Common myeloid progenitor, CD34-positive (primary cell): Measurements from ENCODE around the gene ST8SIA6.

ENCODE experiments used
- CTCF ChIA-PET: fragments of 350-600 bp; sonication (Branson Sonifier 250); formaldehyde crosslinking; loops from one replicate; lab custom pipeline; 2021; ENCODE audit warnings: antibody characterized with exemption; lab: Charles Lee
- POLR2A ChIA-PET: fragments of 350-600 bp; sonication (Branson Sonifier 250); formaldehyde crosslinking; loops from one replicate; lab custom pipeline; 2021; ENCODE audit warnings: antibody characterized with exemption; lab: Charles Lee
- DNase-seq, 3 donors: peaks; one replicate each; pipeline versions ENCODE4 v3.0.0 to v3.0.0-alpha.2; 2013
- H3K27ac ChIP-seq, 2 experiments: 1 replicate in 1 of 2; 2 replicates in 1 of 2; pipeline ENCODE4 v1.7.0; 2013; ENCODE audit warnings: inconsistent platforms in 2 of 2, low read length in 2 of 2, mild to moderate bottlenecking in 2 of 2, low read depth in 1 of 2, moderate library complexity in 1 of 2; ENCODE audit not compliant: severe bottlenecking in 2 of 2, insufficient read depth in 1 of 2, poor library complexity in 1 of 2
- H3K27me3 ChIP-seq, 5 experiments: replicated peaks in 2 of 5; 1 replicate in 3 of 5; 2 replicates in 2 of 5; pipeline versions ENCODE4 v1.6.1 to v1.7.0; 2013; ENCODE audit warnings: low read length in 4 of 5, mild to moderate bottlenecking in 2 of 5, moderate library complexity in 2 of 5, inconsistent platforms in 1 of 5; ENCODE audit not compliant: insufficient read depth in 5 of 5, control insufficient read depth in 4 of 5
- H3K36me3 ChIP-seq, 4 experiments: 1 replicate in 2 of 4; 2 replicates in 2 of 4; pipeline versions ENCODE4 v1.6.1 to v1.7.0; 2013; ENCODE audit warnings: low read length in 3 of 4, control low read depth in 1 of 4, mild to moderate bottlenecking in 1 of 4; ENCODE audit not compliant: control insufficient read depth in 4 of 4, insufficient read depth in 4 of 4
- H3K4me1 ChIP-seq, 4 experiments: 1 replicate in 3 of 4; 2 replicates in 1 of 4; pipeline versions ENCODE4 v1.6.1 to v1.7.1; 2013; ENCODE audit warnings: low read length in 3 of 4, mild to moderate bottlenecking in 3 of 4, control low read depth in 1 of 4, inconsistent platforms in 1 of 4, moderate library complexity in 1 of 4; ENCODE audit not compliant: control insufficient read depth in 4 of 4, insufficient read depth in 4 of 4; ENCODE audit errors: control extremely low read depth in 1 of 4
- H3K4me3 ChIP-seq, 7 experiments: 1 replicate in 4 of 7; 2 replicates in 3 of 7; pipeline versions ENCODE4 v1.5.1 to v1.7.0; 2013; ENCODE audit warnings: mild to moderate bottlenecking in 7 of 7, low read length in 6 of 7, moderate library complexity in 6 of 7, inconsistent platforms in 2 of 7, low read depth in 2 of 7, control low read depth in 1 of 7; ENCODE audit not compliant: insufficient read depth in 4 of 7, control insufficient read depth in 1 of 7; ENCODE audit errors: extremely low read depth in 1 of 7
- H3K9me3 ChIP-seq, 5 experiments: 1 replicate in 4 of 5; 2 replicates in 1 of 5; pipeline versions ENCODE4 v1.6.1 to v1.7.1; 2013; ENCODE audit warnings: low read length in 4 of 5, mild to moderate bottlenecking in 2 of 5, inconsistent platforms in 1 of 5, low read depth in 1 of 5, moderate library complexity in 1 of 5; ENCODE audit not compliant: control insufficient read depth in 4 of 5, insufficient read depth in 2 of 5; ENCODE audit errors: control extremely low read depth in 1 of 5
- WGBS: methylation state at CpG from one replicate; pipeline ENCODE4 v1.1.5; 2013; ENCODE audit not compliant: insufficient coverage; 5-methylcytosine and 5-hydroxymethylcytosine counted together

ST8SIA6 gene

DNA sequence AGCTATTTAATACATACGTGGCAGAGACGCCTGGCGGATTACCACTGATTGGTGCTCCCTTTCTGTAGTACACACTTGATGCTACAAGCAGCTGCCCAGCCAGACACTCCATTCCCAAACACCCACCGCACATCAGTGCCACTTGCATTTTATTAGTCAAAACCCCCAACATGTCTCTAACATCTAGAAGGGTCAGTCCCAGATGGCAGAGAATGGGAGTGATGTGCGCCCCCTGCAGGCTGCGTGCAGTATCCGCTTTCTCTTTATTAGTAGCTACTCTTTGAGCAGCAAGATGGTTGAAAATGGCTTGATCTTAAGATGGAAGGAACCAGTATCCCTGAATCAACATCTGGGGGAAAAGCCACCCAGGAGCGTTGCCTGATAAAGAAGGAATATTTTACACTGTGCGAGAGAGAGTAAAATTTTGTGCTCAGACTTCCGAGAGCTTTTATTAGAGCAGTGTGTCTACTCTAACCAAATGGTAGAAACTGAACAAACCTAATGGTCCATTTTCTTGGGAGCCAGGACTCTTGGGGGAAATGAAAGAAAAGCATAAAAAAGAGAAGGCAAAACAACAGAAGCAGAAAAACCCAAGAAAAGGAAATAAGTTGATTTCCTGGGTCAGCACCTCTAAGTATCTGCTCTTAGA is 78.3 kb downstream of the ST8SIA6 start:
- Histone ChIP-seq H3K4me3 (no peak overlapping the region), H3K36me3 (peaks cover 0 to 31% (median 15%) of the 10 kb centered on the region in 4 experiments), H3K27ac (no peak overlapping the region), H3K4me1 (no peaks in the 10 kb centered on the region), H3K27me3 (no peaks in the 10 kb centered on the region), H3K9me3 (no peaks in the 10 kb centered on the region)
- peak in 2 of 3 donors; percentile 19 to 20 for DNase-seq
- POLR2A ChIA-PET, result no interaction called here
- CTCF ChIA-PET, result interaction anchor here (0.8 to 3.5 kb wide), 4 partner anchors 10 to 35 kb away, joined by 3 to 11 read pairs (median 5); no protein-coding TSS in a partner anchor
- WGBS, result 88% methylated on average over 9 of the region's 10 CpGs

DNA sequence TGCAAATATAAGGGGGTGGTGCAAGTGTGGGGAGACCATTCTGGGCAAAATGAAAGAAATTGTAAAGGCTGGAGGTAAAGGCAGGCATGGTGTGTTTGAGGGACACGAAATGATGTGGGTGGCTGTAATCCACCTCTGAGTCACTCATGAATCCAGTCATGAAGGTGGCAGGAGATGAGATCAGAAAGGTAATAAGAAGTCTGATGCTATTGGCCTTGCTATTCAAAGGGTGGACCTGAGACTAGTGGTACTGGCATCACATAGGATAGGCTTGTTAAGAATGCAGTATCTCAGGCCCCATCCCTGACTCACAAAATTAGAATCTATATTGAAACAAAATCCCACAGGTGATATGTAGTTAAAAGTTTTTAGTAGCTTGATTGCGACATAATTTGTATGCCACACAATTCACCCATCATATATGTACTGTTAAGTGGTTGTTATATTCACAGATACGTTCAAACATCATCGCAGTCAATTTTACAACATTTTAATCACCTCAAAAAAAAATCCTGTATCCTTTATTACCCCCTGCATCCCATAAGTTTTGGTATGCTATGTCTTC is 85.6 kb downstream of the ST8SIA6 start:
- Histone ChIP-seq H3K27me3 (no peaks in the 10 kb centered on the region), H3K4me1 (no peaks in the 10 kb centered on the region), H3K4me3 (no peak overlapping the region), H3K27ac (no peak overlapping the region), H3K36me3 (peaks cover 6 to 47% (median 9%) of the 10 kb centered on the region in 4 experiments), H3K9me3 (peaks cover 0 to 13% (median 3%) of the 10 kb centered on the region in 5 experiments)
- CTCF ChIA-PET, result no interaction called here
- no peak for DNase-seq
- 100% methylated on average over 1 of the region's 4 CpGs for WGBS
- POLR2A ChIA-PET, result interaction anchor here (0.7 kb wide), 1 partner anchor 35 kb away, joined by 7 read pairs; no protein-coding TSS in a partner anchor

DNA sequence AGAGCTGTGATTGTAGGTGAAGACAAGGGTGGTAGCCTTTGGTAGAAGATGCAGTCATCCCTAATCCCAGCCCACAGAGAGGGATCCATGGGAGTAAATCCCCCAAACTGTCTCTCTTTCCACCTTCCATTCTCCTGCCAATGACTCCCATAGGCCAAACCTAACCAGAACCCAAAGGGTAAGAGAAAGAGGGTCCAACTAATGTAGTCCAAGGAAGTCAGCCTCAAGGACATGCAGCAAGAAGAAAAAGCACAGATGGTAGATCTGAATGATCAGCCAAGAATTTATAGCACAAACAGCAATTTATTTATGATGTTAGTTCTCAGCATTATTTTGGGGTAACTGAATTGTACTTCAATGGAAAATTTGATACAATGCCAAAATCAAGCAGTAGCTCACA is 87.7 kb downstream of the ST8SIA6 start:
- POLR2A ChIA-PET, result no interaction called here
- Histone ChIP-seq H3K4me1 (no peaks in the 10 kb centered on the region), H3K9me3 (peaks cover 0 to 13% (median 3%) of the 10 kb centered on the region in 5 experiments), H3K27me3 (no peaks in the 10 kb centered on the region), H3K27ac (no peak overlapping the region), H3K36me3 (peaks cover 6 to 49% (median 10%) of the 10 kb centered on the region in 4 experiments), H3K4me3 (no peak overlapping the region)
- DNase-seq, result no peak
- CTCF ChIA-PET, result interaction anchor here (0.8 to 1.4 kb wide), 4 partner anchors 9 to 108 kb away, joined by 3 to 4 read pairs (median 4); no protein-coding TSS in a partner anchor

DNA sequence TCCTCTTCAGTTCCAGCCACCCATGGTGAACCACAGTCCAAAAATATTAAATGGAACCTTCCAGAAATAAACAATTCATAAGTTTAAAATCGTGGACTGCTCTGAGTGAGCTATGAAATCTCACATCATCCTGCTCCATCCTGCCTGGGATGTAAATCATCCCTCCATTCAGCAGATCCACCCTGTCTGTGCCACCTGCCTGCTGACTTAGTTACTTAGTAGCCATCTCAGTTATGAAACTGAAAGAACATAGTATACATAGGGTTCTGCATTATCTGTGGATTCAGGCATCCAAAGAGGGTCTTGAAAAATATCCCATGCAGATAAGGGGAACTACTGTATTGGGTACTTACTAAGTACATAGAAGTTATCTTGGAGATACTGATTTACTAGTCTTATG is 89.0 kb downstream of the ST8SIA6 start:
- CTCF ChIA-PET, result interaction anchor here (0.8 to 1.2 kb wide), 4 partner anchors 10 to 101 kb away, joined by 3 read pairs; no protein-coding TSS in a partner anchor
- DNase-seq, result no peak
- WGBS, result no CpG with 5 or more reads among the region's 1 CpG

DNA sequence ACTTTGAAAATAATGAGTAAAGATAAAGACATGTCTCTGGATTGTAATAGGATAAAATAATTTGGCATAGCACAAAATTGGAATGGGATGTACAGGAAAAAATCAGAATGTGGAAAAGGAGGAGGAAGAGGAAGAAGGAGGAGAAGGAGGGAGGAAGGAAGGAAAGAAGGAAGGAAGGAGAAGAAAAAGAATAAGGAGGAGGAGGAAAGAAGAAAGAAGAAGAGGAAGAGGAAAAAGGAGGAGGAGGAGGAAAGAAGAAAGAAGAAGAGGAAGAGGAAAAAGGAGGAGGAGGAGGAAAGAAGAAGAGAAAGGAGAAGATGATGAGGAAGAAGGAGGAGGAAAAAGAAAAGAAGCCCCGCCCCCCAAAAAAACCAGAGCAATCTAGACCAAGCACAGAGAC is 95.9 kb downstream of the ST8SIA6 start:
- no peak overlapping the region for H3K27ac ChIP-seq
- CTCF ChIA-PET, result no interaction called here
- peaks cover 0 to 3% (median 0%) of the 10 kb centered on the region in 5 experiments for H3K9me3 ChIP-seq
- no peak for DNase-seq
- no CpG with 5 or more reads among the region's 1 CpG for WGBS
- no peak overlapping the region for H3K4me3 ChIP-seq
- H3K27me3 ChIP-seq, result no peaks in the 10 kb centered on the region
- H3K4me1 ChIP-seq, result no peaks in the 10 kb centered on the region
- POLR2A ChIA-PET, result no interaction called here
- peaks cover 0 to 44% (median 11%) of the 10 kb centered on the region in 4 experiments for H3K36me3 ChIP-seq

More for the DNA sequence above, 89.0 kb downstream of the ST8SIA6 start:
- Histone ChIP-seq H3K4me1 (no peaks in the 10 kb centered on the region), H3K4me3 (no peak overlapping the region), H3K27ac (no peak overlapping the region), H3K36me3 (peaks cover 6 to 46% (median 10%) of the 10 kb centered on the region in 4 experiments), H3K27me3 (no peaks in the 10 kb centered on the region), H3K9me3 (peaks cover 0 to 16% (median 3%) of the 10 kb centered on the region in 5 experiments)
- POLR2A ChIA-PET, result no interaction called here

DNA sequence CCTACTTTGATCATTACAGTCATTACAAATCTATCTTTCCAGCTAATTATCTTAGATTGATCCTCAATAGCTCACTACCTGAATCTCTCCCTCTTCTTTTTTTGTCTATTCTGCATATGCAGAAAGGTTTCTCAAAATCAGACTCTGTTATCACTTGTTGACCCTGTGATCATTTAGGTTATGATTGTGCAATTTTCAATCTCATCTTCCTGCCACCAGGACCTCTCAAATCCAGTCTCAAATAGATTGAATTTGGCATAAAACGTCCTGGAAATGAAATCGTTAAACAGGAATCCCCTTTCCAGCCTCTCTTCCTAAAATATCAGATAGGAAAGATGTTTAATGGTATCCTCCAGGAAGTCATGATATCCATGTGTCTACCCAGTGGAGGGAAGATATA is 96.6 kb downstream of the ST8SIA6 start:
- Histone ChIP-seq H3K9me3 (peaks cover 0 to 3% (median 0%) of the 10 kb centered on the region in 5 experiments), H3K4me1 (no peaks in the 10 kb centered on the region), H3K36me3 (peaks cover 0 to 40% (median 11%) of the 10 kb centered on the region in 4 experiments), H3K4me3 (no peak overlapping the region), H3K27ac (no peak overlapping the region), H3K27me3 (no peaks in the 10 kb centered on the region)
- DNase-seq, result no peak
- no CpG with 5 or more reads among the region's 2 CpGs for WGBS
- CTCF ChIA-PET, result no interaction called here
- POLR2A ChIA-PET, result no interaction called here

DNA sequence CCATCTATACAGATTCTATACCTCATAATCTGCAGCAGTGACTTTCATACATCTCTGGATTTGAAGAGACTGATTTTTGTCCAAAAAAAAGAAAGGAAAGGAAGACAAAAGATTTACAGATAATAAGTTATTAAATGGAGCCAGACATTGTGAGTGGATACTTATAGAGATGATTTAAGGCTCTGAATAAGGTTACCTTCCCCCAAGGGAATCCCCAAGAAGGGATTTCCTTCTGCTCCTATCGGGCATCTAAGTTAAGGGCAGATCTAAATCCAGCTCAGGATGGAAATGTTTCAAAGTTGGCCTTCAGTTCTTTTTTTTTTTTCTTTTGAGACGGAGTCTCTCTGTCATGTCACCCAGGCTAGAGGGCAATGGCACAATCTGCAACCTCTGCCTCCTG is 97.6 kb downstream of the ST8SIA6 start:
- POLR2A ChIA-PET, result interaction anchor here (0.6 kb wide), 1 partner anchor 132 kb away, joined by 6 read pairs; no protein-coding TSS in a partner anchor
- Histone ChIP-seq H3K27ac (no peak overlapping the region), H3K4me1 (no peaks in the 10 kb centered on the region), H3K27me3 (no peaks in the 10 kb centered on the region), H3K36me3 (peaks cover 0 to 40% (median 13%) of the 10 kb centered on the region in 4 experiments), H3K9me3 (peaks cover 0 to 3% (median 0%) of the 10 kb centered on the region in 5 experiments), H3K4me3 (no peak overlapping the region)
- 92% methylated on average over 1 of the region's 2 CpGs for WGBS
- no peak for DNase-seq
- CTCF ChIA-PET, result no interaction called here
